GM12878 (cell line): ENCODE data around the gene ZNF512B. TPM values are rescaled to one million over a fixed set of nuclear protein-coding genes. Genes with fewer than 3 reads are reported as not detected.

ENCODE experiments used
- BMI1 ChIP-seq: fragments of 450-650 bp; IDR thresholded peaks from 2 replicates; pipeline ENCODE4 v1.6.1; 2016; ENCODE audit warnings: mild to moderate bottlenecking, moderate library complexity, borderline replicate concordance
- BRCA1 ChIP-seq: IDR thresholded peaks from 2 replicates; pipeline ENCODE4 v1.6.1; 2011; ENCODE audit warnings: low read depth, low read length, improper control_type of control experiment
- CREB1 ChIP-seq: IDR thresholded peaks from 2 replicates; pipeline ENCODE4 v1.6.1; 2012; ENCODE audit warnings: low read depth, mild to moderate bottlenecking, inconsistent platforms
- CREM ChIP-seq: IDR thresholded peaks from 2 replicates; pipeline ENCODE4 v1.6.1; 2014; ENCODE audit warnings: antibody characterized with exemption, low read depth
- DPF2 ChIP-seq: fragments of 450-650 bp; IDR thresholded peaks from 2 replicates; pipeline ENCODE4 v1.6.1; 2017; ENCODE audit warnings: mild to moderate bottlenecking
- ETV6 ChIP-seq, 2 experiments: fragments of 450-650 bp in 1 of 2; IDR thresholded peaks in 1 of 2; conservative IDR thresholded peaks in 1 of 2; 2 replicates each; pipeline ENCODE4 v1.6.1; 2014; ENCODE audit warnings: antibody characterized with exemption in 1 of 2, borderline replicate concordance in 1 of 2, low read depth in 1 of 2, mild to moderate bottlenecking in 1 of 2, moderate library complexity in 1 of 2
- EZH2 ChIP-seq: IDR thresholded peaks from 2 replicates; pipeline ENCODE4 v1.6.1; 2012; ENCODE audit warnings: low read depth, mild to moderate bottlenecking, control low read depth, inconsistent platforms, low read length, borderline replicate concordance; ENCODE audit not compliant: control insufficient read depth
- FOXM1 ChIP-seq: IDR thresholded peaks from 2 replicates; pipeline ENCODE4 v1.6.1; 2012; ENCODE audit warnings: low read depth, mild to moderate bottlenecking, inconsistent platforms, low read length, moderate library complexity
- KDM1A ChIP-seq: fragments of 200-600 bp; sonication (generic); IDR thresholded peaks from 2 replicates; pipeline ENCODE4 v1.6.1; 2016; ENCODE audit warnings: borderline replicate concordance
- KLF5 ChIP-seq: fragments of 450-650 bp; IDR thresholded peaks from 2 replicates; pipeline ENCODE4 v1.6.1; 2014; ENCODE audit warnings: mild to moderate bottlenecking; ENCODE audit not compliant: partially characterized antibody
- LARP7 ChIP-seq: fragments of 450-650 bp; IDR thresholded peaks from 2 replicates; pipeline ENCODE4 v1.6.1; 2017; ENCODE audit warnings: mild to moderate bottlenecking
- MYB ChIP-seq: fragments of 150-350 bp; IDR thresholded peaks from 2 replicates; pipeline ENCODE4 v1.6.1; 2014; ENCODE audit warnings: mild to moderate bottlenecking, low read depth, low read length, borderline replicate concordance
- NR2C1 ChIP-seq: fragments of 450-650 bp; IDR thresholded peaks from 2 replicates; pipeline ENCODE4 v1.6.1; 2017; ENCODE audit warnings: antibody characterized with exemption, mild to moderate bottlenecking, moderate library complexity
- PAX8 ChIP-seq: fragments of 450-650 bp; IDR thresholded peaks from 2 replicates; pipeline ENCODE4 v1.6.1; 2017; ENCODE audit warnings: mild to moderate bottlenecking, moderate library complexity
- POLR2A ChIP-seq: IDR thresholded peaks from 2 replicates; pipeline ENCODE4 v1.6.1; 2011; ENCODE audit warnings: low read depth, mild to moderate bottlenecking, low read length
- RCOR1 ChIP-seq: conservative IDR thresholded peaks from 2 replicates; pipeline ENCODE4 v1.6.1; 2012; ENCODE audit warnings: low read depth, low read length, improper control_type of control experiment
- SMARCA5 ChIP-seq: fragments of 450-650 bp; IDR thresholded peaks from 2 replicates; pipeline ENCODE4 v1.6.1; 2017; ENCODE audit warnings: mild to moderate bottlenecking
- SMC3 ChIP-seq: IDR thresholded peaks from 2 replicates; pipeline ENCODE4 v1.6.1; 2011; ENCODE audit warnings: low read length, improper control_type of control experiment, borderline replicate concordance
- SREBF1 ChIP-seq: IDR thresholded peaks from 2 replicates; pipeline ENCODE4 v1.6.1; 2012; ENCODE audit warnings: mild to moderate bottlenecking, low read length
- STAT1 ChIP-seq: fragments of 450-650 bp; conservative IDR thresholded peaks from 2 replicates; pipeline ENCODE4 v1.6.1; 2014; ENCODE audit warnings: antibody characterized with exemption, mild to moderate bottlenecking
- STAT3 ChIP-seq: IDR thresholded peaks from 2 replicates; pipeline ENCODE4 v1.6.1; 2011; ENCODE audit warnings: low read depth, low read length, improper control_type of control experiment
- WRNIP1 ChIP-seq: IDR thresholded peaks from 2 replicates; pipeline ENCODE4 v1.6.1; 2011; ENCODE audit warnings: low read depth, low read length, improper control_type of control experiment, borderline replicate concordance
- polyA plus RNA-seq, 11 experiments: library from polyadenylated mRNA; depleted of rRNA in 4 of 11; unstranded in 6 of 11; stranded (reverse) in 5 of 11; fragments of >200 nt; fragmentation: Nextera tagmentation in 4 of 11; fragmentation: Illumina TruSeq in 1 of 11; extraction: Ambion mirVana in 4 of 11; extraction: Trizol in 1 of 11; gene quantifications; 1 replicate in 1 of 11; 2 replicates in 10 of 11; pipeline versions ENCODE4 v1.2.1 to v1.2.3, GENCODE V29; 2011 to 2016; ENCODE audit warnings: inconsistent platforms in 2 of 11, missing spikeins in 2 of 11, low read depth in 1 of 11
- total RNA-seq, 4 experiments: library from RNA; depleted of rRNA in 3 of 4; stranded (reverse); fragments of >200 nt in 3 of 4; fragmentation: Illumina TruSeq in 1 of 4; extraction: Trizol in 1 of 4; gene quantifications; 2 replicates each; pipeline versions ENCODE4 v1.2.1 to v1.2.3, GENCODE V29; 2013 to 2021
- TF ChIP-seq, protein P1 (sequence below): IDR thresholded peaks from 2 replicates; pipeline ENCODE4 v1.6.1; 2012; ENCODE audit warnings: improper control_type of control experiment, low read depth, low read length; ENCODE audit not compliant: insufficient replicate concordance
- TF ChIP-seq, protein P2 (sequence below): fragments of 450-650 bp; IDR thresholded peaks from 2 replicates; pipeline ENCODE4 v1.6.1; 2014; ENCODE audit warnings: mild to moderate bottlenecking
- TF ChIP-seq, protein P3 (sequence below): fragments of 450-650 bp; IDR thresholded peaks from 2 replicates; pipeline ENCODE4 v1.6.1; 2017; ENCODE audit warnings: mild to moderate bottlenecking

Gene ZNF512B
- total and polyA plus RNA-seq, 10 of the 15 experiments (the other 5 are each of a cell fraction or from before 2014, with no cell fraction given), result 0.06 to 23.9 (median 4.0) TPM

DNA sequence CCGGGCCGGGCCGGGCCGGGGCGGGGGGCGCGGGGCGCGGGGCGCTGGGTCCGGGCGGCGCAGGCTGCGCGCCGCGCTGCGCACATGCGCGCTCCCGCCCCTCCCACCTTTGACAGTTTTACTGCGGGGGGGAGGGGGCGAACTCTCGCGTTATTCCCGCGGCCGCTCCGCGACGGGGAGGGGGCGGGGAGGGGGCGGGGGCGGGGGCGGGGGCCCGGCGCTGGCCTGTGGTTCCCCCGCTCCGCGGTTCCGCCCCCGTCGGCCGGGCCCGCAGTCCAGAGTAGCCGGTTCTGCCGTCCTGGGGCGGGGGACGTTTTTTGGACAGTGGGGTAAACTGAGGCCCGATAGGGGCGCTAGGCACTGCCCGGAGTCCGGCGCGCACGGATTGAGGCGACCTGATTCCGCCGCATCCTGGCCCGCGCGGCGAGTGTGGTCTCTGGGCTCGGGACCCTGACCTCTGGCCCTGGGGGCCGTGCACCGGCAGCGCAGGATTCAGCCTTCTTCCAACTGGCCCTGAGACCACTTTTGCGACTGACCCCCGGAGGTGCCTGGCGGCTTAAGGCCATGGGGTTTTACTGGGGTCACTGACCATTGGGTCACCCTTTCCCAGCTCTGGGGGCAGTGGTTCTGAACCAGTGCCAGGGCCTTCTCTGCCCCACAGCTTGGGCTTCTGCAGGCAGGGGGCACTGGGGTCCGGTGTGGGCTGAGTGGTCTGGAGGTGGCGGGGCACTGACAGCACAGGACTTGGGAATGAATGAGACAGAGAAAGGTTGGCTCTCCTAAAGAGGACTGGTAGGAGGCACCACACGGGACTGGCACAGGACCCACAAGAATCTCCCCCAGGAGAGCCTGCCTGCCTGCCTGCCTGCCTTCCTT is at the start of gene ZNF512B (continued):
- TF ChIP-seq, protein P1, sequence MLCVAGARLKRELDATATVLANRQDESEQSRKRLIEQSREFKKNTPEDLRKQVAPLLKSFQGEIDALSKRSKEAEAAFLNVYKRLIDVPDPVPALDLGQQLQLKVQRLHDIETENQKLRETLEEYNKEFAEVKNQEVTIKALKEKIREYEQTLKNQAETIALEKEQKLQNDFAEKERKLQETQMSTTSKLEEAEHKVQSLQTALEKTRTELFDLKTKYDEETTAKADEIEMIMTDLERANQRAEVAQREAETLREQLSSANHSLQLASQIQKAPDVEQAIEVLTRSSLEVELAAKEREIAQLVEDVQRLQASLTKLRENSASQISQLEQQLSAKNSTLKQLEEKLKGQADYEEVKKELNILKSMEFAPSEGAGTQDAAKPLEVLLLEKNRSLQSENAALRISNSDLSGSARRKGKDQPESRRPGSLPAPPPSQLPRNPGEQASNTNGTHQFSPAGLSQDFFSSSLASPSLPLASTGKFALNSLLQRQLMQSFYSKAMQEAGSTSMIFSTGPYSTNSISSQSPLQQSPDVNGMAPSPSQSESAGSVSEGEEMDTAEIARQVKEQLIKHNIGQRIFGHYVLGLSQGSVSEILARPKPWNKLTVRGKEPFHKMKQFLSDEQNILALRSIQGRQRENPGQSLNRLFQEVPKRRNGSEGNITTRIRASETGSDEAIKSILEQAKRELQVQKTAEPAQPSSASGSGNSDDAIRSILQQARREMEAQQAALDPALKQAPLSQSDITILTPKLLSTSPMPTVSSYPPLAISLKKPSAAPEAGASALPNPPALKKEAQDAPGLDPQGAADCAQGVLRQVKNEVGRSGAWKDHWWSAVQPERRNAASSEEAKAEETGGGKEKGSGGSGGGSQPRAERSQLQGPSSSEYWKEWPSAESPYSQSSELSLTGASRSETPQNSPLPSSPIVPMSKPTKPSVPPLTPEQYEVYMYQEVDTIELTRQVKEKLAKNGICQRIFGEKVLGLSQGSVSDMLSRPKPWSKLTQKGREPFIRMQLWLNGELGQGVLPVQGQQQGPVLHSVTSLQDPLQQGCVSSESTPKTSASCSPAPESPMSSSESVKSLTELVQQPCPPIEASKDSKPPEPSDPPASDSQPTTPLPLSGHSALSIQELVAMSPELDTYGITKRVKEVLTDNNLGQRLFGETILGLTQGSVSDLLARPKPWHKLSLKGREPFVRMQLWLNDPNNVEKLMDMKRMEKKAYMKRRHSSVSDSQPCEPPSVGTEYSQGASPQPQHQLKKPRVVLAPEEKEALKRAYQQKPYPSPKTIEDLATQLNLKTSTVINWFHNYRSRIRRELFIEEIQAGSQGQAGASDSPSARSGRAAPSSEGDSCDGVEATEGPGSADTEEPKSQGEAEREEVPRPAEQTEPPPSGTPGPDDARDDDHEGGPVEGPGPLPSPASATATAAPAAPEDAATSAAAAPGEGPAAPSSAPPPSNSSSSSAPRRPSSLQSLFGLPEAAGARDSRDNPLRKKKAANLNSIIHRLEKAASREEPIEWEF, result no peak
- no peak for TF ChIP-seq CREM
- TF ChIP-seq POLR2A, result peak; percentile 49
- TF ChIP-seq BRCA1, result peak; percentile 64
- no peak for TF ChIP-seq EZH2
- TF ChIP-seq SMC3, result no peak
- TF ChIP-seq ETV6 (conservative IDR thresholded peaks at IDR 0.05 in 1 of 2, IDR thresholded peaks at IDR 0.05 in 1 of 2; ENCODE audit: borderline replicate concordance in 1 of 2, low read depth in 1 of 2), result peak in 1 of 2 experiments; percentile 85; a peak in 2 of 4 replicates
- no peak for TF ChIP-seq BMI1
- TF ChIP-seq WRNIP1, result no peak
- TF ChIP-seq NR2C1, result no peak
- TF ChIP-seq FOXM1, result no peak
- no peak for TF ChIP-seq KDM1A
- no peak for TF ChIP-seq SREBF1
- TF ChIP-seq RCOR1, result no peak
- TF ChIP-seq STAT1, result no peak
- TF ChIP-seq KLF5, result no peak
- peak; percentile 17; the same call in 1 of the 2 replicates for TF ChIP-seq LARP7
- TF ChIP-seq, protein P2, sequence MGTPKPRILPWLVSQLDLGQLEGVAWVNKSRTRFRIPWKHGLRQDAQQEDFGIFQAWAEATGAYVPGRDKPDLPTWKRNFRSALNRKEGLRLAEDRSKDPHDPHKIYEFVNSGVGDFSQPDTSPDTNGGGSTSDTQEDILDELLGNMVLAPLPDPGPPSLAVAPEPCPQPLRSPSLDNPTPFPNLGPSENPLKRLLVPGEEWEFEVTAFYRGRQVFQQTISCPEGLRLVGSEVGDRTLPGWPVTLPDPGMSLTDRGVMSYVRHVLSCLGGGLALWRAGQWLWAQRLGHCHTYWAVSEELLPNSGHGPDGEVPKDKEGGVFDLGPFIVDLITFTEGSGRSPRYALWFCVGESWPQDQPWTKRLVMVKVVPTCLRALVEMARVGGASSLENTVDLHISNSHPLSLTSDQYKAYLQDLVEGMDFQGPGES, result no peak
- peak; percentile 61; the same call in 1 of the 2 replicates for TF ChIP-seq DPF2
- no peak for TF ChIP-seq SMARCA5
- no peak for TF ChIP-seq PAX8
- TF ChIP-seq, protein P3, sequence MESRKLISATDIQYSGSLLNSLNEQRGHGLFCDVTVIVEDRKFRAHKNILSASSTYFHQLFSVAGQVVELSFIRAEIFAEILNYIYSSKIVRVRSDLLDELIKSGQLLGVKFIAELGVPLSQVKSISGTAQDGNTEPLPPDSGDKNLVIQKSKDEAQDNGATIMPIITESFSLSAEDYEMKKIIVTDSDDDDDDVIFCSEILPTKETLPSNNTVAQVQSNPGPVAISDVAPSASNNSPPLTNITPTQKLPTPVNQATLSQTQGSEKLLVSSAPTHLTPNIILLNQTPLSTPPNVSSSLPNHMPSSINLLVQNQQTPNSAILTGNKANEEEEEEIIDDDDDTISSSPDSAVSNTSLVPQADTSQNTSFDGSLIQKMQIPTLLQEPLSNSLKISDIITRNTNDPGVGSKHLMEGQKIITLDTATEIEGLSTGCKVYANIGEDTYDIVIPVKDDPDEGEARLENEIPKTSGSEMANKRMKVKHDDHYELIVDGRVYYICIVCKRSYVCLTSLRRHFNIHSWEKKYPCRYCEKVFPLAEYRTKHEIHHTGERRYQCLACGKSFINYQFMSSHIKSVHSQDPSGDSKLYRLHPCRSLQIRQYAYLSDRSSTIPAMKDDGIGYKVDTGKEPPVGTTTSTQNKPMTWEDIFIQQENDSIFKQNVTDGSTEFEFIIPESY, result no peak
- TF ChIP-seq STAT3, result no peak
- TF ChIP-seq CREB1, result no peak
- no peak for TF ChIP-seq MYB
